Choroid plexus epithelial cell (primary cell): ENCODE measurements around the gene NGB.

Source experiments
- DNase-seq: peaks from one replicate; pipeline ENCODE4 v3.0.0-alpha.2; 2010; ENCODE audit warnings: low read depth
- H3K4me3 ChIP-seq: 2 replicates; pipeline ENCODE4 v1.5.1; 2011; ENCODE audit warnings: low read depth, mild to moderate bottlenecking, control low read depth, low read length, moderate library complexity
- TF ChIP-seq, protein P1 (sequence below): conservative IDR thresholded peaks from 2 replicates; pipeline ENCODE4 v1.5.1; 2011; ENCODE audit warnings: low read depth, mild to moderate bottlenecking, control low read depth, inconsistent platforms, low read length, moderate library complexity

The NGB gene

DNA sequence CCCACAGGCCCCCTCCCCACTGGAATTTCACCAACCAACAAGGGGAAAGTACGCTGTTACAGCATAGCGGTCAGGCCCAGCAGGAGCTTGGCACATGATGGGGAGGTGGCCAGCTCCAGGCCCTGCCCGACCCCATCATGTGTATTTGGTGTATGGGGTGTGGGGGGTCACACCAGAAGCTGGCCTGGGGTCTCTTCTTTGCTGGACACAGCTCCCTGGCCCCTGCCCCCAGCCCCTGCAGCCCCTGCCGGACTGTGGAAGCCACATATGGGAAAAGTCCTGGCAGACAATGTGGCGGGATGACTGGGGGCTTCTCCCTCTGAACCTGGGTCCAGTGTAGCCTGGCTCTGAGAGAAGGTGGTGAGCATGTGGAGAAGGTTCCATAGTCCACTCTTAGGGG is 12.4 kb downstream of the NGB start:
- no peak overlapping the region for H3K4me3 ChIP-seq
- DNase-seq, result no peak
- TF ChIP-seq, protein P1, sequence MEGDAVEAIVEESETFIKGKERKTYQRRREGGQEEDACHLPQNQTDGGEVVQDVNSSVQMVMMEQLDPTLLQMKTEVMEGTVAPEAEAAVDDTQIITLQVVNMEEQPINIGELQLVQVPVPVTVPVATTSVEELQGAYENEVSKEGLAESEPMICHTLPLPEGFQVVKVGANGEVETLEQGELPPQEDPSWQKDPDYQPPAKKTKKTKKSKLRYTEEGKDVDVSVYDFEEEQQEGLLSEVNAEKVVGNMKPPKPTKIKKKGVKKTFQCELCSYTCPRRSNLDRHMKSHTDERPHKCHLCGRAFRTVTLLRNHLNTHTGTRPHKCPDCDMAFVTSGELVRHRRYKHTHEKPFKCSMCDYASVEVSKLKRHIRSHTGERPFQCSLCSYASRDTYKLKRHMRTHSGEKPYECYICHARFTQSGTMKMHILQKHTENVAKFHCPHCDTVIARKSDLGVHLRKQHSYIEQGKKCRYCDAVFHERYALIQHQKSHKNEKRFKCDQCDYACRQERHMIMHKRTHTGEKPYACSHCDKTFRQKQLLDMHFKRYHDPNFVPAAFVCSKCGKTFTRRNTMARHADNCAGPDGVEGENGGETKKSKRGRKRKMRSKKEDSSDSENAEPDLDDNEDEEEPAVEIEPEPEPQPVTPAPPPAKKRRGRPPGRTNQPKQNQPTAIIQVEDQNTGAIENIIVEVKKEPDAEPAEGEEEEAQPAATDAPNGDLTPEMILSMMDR, result no peak

DNA sequence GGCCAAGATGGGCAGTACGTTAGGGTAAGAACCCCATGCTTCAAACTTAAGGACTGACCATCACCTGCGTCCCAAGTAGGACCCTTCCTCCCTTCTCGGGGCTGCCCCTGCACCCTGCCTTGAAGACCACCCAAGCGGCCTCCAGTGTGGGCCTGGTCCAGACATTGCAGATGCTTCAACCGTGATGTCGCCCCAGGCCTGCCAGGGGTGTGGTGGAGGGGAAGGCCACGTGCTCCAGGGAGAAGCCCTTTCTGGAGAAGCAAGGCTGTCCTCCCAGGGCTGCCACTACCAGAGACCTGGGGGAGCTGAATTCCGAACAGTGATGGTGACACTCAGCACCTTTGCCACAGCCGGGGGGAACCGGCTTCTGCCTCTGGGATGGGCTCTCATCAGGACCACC is 13.3 kb downstream of the NGB start:
- H3K4me3 ChIP-seq, result no peak overlapping the region
- no peak for DNase-seq
- TF ChIP-seq, protein P1, result no peak

DNA sequence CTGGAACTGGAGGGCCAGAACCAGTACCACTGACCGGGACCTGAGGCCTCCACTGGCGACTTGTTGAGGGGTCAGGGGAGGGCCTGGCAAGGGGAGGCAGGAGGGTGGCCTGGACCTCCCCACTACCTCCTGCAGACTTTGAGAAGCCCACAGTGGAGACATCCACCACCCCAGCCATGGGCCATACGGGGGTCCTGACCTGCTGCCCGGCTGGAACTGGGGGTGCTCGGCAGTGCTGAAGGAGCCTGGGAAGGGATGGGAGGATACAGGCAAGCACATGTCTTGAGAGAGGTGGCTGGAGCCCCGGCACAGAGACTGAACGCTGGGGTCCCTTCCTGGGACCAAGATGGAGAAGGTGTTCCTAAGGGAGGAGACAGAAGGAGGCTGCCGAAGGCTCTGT is 14.3 kb downstream of the NGB start:
- no peak overlapping the region for H3K4me3 ChIP-seq
- TF ChIP-seq, protein P1, result no peak
- DNase-seq, result no peak

DNA sequence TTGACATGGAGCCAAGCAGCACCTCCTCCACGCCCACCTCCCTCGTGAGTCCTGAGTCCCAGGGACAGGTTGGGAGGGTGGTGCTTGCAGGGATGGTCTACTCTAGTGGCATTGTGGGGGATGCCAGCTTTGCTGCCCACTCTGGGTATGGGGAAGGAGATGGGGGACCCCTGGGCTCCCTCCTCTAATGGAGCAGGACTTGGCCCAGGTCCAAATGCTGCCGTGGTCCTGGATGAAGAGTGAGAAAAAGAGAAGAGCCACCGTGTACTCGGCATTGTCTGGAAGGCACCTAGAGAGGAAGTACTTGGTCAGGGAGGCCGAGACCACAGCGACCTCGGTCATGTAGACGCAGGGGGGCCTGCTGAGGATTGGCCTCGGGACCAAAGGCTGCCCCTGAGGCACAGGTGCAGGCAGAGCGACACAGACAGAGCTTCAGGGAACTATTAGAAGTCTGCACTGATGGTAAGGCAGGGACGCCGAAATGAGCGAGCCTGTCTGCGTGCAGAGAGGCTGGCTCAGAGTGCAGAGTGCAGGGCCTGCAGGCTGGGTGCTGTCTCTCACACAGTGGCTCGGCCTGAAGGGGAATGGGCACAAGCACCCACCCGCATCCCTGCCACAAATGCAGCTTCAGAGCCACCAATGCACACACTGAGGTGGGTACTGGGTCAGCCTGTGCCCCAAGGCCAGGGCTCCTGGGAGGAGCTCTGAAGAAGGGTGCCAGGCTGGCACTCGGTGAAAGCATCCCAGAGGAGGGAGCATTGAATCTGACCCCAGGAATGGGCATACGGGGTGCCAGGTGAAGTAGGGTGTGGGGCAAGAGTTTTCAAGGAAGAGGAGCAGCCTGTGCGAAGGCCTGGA is 17.4 kb downstream of the NGB start:
- TF ChIP-seq, protein P1, result no peak
- H3K4me3 ChIP-seq, result no peak overlapping the region
- DNase-seq, result no peak

DNA sequence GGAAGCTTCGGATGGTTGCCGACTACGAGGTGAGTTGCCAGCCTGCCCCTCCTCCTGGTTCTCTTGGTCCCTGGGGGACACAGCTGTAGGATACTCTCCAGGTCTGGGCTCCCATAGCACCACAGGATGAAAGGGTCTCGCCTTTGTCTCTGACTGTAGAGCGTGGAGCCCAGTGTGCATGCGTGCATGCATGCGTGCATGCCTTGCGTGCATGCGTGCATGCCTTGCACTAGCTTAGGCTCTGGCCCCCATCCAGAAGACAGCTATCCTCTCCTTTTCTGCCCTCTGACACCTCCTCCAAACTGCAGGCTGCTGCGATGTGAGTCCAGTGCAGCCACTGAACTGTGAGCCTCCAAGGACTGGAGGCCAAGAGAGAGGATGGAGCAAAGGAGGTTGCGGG is 19.1 kb downstream of the NGB start:
- TF ChIP-seq, protein P1, result no peak
- no peak for DNase-seq
- no peak overlapping the region for H3K4me3 ChIP-seq

DNA sequence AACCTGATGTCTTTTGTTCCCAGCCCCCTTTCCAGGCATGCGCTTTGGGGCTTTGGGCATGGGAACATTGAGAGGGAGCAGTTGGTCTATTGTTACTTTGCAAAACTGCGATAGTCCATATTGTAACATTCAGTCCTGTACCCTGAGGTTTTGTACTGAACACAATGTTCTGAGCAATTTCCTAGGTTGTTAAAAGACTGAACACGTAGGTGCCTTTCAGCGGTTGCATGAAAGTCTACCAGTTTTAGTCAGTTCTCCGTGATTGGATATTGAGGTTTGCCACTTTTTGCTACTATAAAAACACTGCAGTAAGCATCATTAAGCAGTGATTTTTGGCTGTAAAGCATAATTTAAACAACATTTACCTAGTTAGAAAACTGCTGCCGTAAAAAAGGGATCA is 20.1 kb downstream of the NGB start:
- no peak for DNase-seq
- H3K4me3 ChIP-seq, result no peak overlapping the region
- TF ChIP-seq, protein P1, result no peak

DNA sequence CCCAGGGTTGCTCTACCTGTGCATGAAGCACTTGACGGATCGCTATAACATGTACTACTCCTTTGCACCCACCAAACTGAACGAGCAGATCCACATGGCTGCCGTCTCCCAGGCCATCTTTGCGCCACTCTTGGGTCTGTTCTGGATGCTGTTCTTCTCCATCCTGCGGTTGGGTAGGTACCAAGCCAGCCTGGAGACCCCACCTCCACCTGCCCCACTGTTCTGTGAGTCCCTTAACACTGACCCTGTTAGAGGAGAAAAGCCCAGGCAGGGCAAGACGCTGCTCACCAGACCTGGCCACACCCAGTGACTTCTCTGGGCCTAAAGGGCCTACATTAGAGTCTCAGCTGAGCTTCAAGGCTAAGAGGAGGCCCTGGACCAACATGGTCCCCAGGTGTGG is 21.7 kb downstream of the NGB start:
- H3K4me3 ChIP-seq, result no peak overlapping the region
- no peak for DNase-seq
- TF ChIP-seq, protein P1, result no peak
